ENCODE measurements around the gene BMPR2.

GRCh38 chr2:202495230-202495604 lies 119.1 kb downstream of the BMPR2 start:
- no peak for TF ChIP-seq CTCF (IDR thresholded peaks at IDR 0.05)
- TF ChIP-seq EZH2 (IDR thresholded peaks at IDR 0.05; ENCODE audit: borderline replicate concordance, insufficient read depth, low read depth, low read length, poor library complexity, severe bottlenecking): no peak
